Epithelial cell of esophagus (primary cell): Measurements from ENCODE around the gene TPM1.

Experiments used
- DNase-seq: peaks from one replicate; pipeline ENCODE4 v3.0.0; 2010; ENCODE audit warnings: low read depth
- H3K4me3 ChIP-seq: 2 replicates; pipeline ENCODE4 v1.5.1; 2011; ENCODE audit warnings: mild to moderate bottlenecking, low read length, control low read depth
- TF ChIP-seq, protein P1 (sequence below): IDR thresholded peaks from 2 replicates; pipeline ENCODE4 v1.5.1; 2011; ENCODE audit warnings: low read depth, mild to moderate bottlenecking, low read length, control low read depth, inconsistent platforms; ENCODE audit not compliant: insufficient read depth; ENCODE audit errors: missing control alignments

TPM1 gene

DNA sequence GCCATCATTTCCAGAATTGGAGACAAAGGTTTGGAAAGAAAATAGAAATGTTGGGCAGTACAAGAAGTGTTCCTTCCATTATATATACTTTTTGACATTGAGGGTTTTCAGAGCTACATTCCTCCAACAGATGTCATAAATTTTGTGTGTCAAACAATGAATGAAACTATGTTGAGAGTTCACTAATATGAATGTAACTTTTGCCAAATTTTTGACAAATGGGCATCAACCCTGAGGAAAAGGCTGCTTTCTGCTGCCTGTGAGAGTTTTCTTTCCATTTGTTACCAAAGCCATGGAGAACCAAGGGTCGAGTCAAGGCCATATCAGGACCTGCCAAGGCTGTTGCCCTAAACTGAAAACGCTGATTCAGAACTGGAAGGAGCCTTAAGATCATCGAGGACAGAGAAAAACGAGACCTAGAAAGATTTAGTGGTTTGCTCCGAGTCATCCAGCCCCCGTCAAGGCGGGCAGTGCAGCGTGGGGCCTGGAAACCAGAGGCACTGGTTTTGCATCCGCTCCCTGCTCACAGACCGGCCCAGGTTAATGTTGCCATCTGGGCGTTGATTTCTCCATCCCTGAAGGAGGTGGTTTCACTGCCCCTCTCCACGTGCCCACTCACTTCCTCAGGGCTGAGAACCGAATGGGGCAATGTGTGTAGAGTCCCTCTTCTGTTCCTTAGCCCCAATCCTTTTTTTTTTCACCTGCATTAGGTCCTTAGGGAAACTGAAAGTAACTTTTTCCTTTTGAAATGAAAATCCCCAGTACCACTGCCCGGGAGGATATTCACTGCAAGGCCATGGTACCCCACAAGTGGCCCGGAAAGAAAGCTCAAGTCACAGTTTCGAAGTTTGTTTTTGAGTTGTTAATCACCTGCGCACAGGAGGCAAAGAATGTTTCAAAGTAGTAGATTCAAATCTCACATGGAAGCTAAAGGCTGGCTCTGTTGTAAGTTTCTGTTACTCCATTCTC lies 32.8 kb downstream of the TPM1 start:
- DNase-seq, result no peak

GRCh38 chr15:63075984-63076713 lies 33.6 kb downstream of the TPM1 start:
- TF ChIP-seq, protein P1, sequence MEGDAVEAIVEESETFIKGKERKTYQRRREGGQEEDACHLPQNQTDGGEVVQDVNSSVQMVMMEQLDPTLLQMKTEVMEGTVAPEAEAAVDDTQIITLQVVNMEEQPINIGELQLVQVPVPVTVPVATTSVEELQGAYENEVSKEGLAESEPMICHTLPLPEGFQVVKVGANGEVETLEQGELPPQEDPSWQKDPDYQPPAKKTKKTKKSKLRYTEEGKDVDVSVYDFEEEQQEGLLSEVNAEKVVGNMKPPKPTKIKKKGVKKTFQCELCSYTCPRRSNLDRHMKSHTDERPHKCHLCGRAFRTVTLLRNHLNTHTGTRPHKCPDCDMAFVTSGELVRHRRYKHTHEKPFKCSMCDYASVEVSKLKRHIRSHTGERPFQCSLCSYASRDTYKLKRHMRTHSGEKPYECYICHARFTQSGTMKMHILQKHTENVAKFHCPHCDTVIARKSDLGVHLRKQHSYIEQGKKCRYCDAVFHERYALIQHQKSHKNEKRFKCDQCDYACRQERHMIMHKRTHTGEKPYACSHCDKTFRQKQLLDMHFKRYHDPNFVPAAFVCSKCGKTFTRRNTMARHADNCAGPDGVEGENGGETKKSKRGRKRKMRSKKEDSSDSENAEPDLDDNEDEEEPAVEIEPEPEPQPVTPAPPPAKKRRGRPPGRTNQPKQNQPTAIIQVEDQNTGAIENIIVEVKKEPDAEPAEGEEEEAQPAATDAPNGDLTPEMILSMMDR, result no peak
- DNase-seq, result no peak
- H3K4me3 ChIP-seq, result no peak overlapping the region

More for the DNA sequence above, 32.8 kb downstream of the TPM1 start:
- TF ChIP-seq, protein P1, result no peak
- H3K4me3 ChIP-seq, result no peak overlapping the region

GRCh38 chr15:63076714-63077046 lies 34.1 kb downstream of the TPM1 start:
- DNase-seq, result no peak
- H3K4me3 ChIP-seq, result no peak overlapping the region
- TF ChIP-seq, protein P1, result no peak

- TF ChIP-seq, protein P1, result no peak
- no peak for DNase-seq
Observed at GRCh38 chr15:63077952-63078351, 35.4 kb downstream of the TPM1 start.

GRCh38 chr15:63079947-63080626 lies 37.5 kb downstream of the TPM1 start:
- H3K4me3 ChIP-seq, result no peak overlapping the region
- TF ChIP-seq, protein P1, result no peak
- DNase-seq, result peak; percentile 68

More at GRCh38 chr15:63077952-63078351, 35.4 kb downstream of the TPM1 start:
- H3K4me3 ChIP-seq, result no peak overlapping the region

DNA sequence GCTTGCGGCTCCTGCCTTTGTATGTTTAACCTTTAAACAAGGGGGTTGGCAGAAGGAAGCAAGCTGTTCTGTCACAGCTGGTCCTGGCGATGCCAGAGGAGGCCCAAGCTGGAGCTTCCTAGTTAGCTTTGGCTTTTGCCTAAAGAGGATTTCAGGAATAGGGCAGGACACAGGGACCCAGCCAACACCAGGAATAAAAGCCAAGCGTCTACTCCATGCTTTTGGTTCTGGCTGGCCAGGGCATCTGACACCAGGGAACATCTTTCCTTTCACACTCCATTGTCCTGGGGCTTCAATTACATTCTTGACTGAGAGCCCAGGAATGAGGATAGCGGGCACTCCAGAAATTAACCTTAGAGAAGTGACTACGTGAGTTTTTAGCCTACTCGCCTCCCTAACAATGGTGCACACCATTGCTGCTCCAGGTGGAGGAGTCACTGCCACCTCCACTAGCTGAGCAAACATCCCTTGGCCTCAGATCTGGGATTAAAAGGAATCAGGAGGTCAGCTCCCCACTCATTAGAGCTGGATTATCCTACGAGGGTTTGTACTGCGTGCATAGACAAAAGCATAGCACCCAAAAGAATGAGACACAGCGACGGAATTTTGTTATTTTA lies 38.2 kb downstream of the TPM1 start:
- DNase-seq, result no peak
- TF ChIP-seq, protein P1, result no peak
- no peak overlapping the region for H3K4me3 ChIP-seq
